Upper lobe of right lung (tissue), 1 donor: ENCODE measurements around the gene CYB561. TPM values are rescaled to one million over a fixed set of nuclear protein-coding genes. Genes with fewer than 3 reads are reported as not detected.

Experiments used
- ATAC-seq: fragments of 200-7000 bp; cut with Tn5 transposase; one replicate; pipeline ENCODE4 v1.9.1; 2020; ENCODE audit warnings: mild to moderate bottlenecking, moderate library complexity
- DNase-seq: peaks from one replicate; pipeline ENCODE4 v3.0.0-alpha.2; 2020
- H3K27ac ChIP-seq: fragments of 200-600 bp; one replicate; pipeline ENCODE4 v1.8.0; 2022
- H3K27me3 ChIP-seq: fragments of 200-600 bp; one replicate; pipeline ENCODE4 v1.8.0; 2022; ENCODE audit warnings: mild to moderate bottlenecking
- H3K36me3 ChIP-seq: fragments of 200-600 bp; one replicate; pipeline ENCODE4 v1.8.0; 2022
- H3K4me1 ChIP-seq: fragments of 200-600 bp; one replicate; pipeline ENCODE4 v1.8.0; 2022
- H3K4me3 ChIP-seq: fragments of 200-600 bp; one replicate; pipeline ENCODE4 v1.8.0; 2022; ENCODE audit warnings: mild to moderate bottlenecking
- H3K9me3 ChIP-seq: fragments of 200-600 bp; one replicate; pipeline ENCODE4 v1.8.0; 2022
- intact Hi-C: fragments of 100-400 bp; cut with DNase I; formaldehyde crosslinking; loops from one replicate; pipeline ENCODE4 v1.11.0; 2022
- total RNA-seq: library from RNA; stranded (reverse); fragmentation: NEBNext Ultra II Directional; extraction: Animal tissue kit (Norgen Biotek cat#: 25700); gene quantifications from one replicate; pipeline ENCODE4 v1.2.1, GENCODE V29; 2021
- TF ChIP-seq, protein P1 (sequence below): fragments of 200-600 bp; IDR thresholded peaks from one replicate; pipeline ENCODE4 v1.8.0; 2022; ENCODE audit warnings: antibody characterized with exemption
- donor health status: DM: no; HTN: yes; CAD: no; lungs with severe emphysema.

Gene CYB561
- total RNA-seq, 1 donor from 2014 or later = 55.5 TPM

DNA sequence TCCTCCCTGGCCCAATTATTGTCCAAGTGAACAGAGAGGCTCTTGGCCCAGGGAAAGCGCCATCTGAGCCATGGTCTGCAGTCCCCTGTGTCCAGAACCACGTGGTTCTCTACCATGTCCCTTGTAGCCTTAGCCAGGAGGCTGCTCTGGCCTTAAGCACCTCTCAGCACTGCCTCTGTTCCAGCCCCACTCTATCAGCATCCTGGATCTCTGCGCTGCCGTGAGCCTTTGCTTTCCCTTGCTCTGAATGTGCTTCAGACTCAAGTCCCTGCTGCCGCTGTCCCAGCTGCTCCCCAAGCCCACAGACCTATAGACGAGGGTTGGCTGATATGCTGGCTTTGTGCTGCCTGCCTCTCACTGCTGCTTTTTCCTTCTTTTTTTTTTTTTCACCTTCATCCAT, 33.9 kb downstream of the CYB561 start:
- DNase-seq = no peak
- TF ChIP-seq, protein P1, sequence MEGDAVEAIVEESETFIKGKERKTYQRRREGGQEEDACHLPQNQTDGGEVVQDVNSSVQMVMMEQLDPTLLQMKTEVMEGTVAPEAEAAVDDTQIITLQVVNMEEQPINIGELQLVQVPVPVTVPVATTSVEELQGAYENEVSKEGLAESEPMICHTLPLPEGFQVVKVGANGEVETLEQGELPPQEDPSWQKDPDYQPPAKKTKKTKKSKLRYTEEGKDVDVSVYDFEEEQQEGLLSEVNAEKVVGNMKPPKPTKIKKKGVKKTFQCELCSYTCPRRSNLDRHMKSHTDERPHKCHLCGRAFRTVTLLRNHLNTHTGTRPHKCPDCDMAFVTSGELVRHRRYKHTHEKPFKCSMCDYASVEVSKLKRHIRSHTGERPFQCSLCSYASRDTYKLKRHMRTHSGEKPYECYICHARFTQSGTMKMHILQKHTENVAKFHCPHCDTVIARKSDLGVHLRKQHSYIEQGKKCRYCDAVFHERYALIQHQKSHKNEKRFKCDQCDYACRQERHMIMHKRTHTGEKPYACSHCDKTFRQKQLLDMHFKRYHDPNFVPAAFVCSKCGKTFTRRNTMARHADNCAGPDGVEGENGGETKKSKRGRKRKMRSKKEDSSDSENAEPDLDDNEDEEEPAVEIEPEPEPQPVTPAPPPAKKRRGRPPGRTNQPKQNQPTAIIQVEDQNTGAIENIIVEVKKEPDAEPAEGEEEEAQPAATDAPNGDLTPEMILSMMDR = no peak
- intact Hi-C loops = no loop called here
- H3K36me3 ChIP-seq = peaks cover 72% of the 10 kb centered on the region
- ATAC-seq = peak; percentile 22
- no peaks in the 10 kb centered on the region for H3K9me3 ChIP-seq
- H3K27me3 ChIP-seq = no peaks in the 10 kb centered on the region
- no peak overlapping the region for H3K27ac ChIP-seq
- no peaks in the 10 kb centered on the region for H3K4me1 ChIP-seq
- H3K4me3 ChIP-seq = no peak overlapping the region

DNA sequence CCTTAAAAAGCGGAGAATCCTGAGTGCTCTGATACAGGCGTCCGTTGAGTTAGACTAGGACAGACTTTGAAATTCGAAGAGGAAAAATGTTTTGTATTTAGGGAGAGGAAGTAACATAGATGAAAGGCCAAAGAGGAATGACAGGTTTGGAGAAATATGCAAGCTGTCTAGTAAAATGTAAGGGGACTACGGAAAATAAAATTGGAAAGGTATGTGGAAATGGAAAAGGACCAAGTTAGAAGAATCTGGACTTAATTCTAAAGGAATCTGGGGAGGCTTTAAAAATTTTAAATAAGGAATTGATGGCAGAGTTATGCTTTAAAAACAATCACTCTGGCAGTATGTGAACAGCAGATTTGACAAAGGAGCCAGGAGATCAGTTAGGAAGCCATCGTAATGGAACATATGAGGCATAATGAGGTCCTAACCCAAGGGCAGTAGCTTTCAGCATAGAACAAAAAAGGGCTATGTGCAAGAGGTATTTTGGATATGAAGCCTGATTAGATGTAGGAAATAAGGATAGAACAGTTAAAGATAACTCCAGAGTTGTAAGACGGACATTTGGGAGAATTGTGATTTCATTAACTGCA, 38.3 kb downstream of the CYB561 start:
- Histone ChIP-seq H3K27ac (no peak overlapping the region), H3K9me3 (no peaks in the 10 kb centered on the region), H3K4me3 (no peak overlapping the region), H3K27me3 (no peaks in the 10 kb centered on the region), H3K4me1 (no peaks in the 10 kb centered on the region), H3K36me3 (peaks cover 34% of the 10 kb centered on the region)
- TF ChIP-seq, protein P1 = no peak
- ATAC-seq = no peak
- intact Hi-C loops = loop anchor here (10.0 kb wide), 1 partner anchor 323 kb away; no protein-coding TSS in a partner anchor
- DNase-seq = no peak

DNA sequence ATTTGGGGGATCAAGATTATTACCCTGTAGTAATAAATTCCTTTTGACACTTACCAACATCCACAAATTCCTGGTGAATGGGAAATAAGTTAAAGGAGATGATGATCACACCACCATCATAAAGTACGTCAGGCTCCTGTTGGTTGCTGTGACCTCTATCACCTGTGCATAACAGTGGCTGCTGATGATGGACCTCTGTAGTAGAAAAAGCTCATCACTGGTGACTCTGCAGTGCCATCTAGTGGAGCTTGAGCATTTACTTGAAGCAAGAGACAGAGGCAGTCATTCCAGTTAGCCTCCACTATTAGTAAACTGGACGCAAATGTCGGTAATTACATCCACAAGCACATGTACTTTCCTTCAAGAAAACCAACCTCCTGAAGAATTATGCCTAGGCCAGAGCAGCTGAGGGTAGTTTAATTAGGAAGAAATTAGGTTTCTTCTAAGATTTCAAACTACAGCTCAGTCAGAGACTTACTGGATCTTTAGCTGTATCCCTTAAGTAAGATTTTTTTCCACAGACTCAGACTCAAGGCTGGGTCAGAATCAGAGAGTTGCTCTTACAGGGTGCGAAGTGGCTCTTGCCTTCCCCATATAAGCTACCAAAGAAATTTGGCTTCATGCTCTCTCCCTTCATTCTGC, 39.3 kb downstream of the CYB561 start:
- H3K9me3 ChIP-seq = no peaks in the 10 kb centered on the region
- H3K4me1 ChIP-seq = no peaks in the 10 kb centered on the region
- no peak overlapping the region for H3K4me3 ChIP-seq
- ATAC-seq (peak; percentile 91), DNase-seq (no peak)
- TF ChIP-seq, protein P1 = peak; percentile 80
- intact Hi-C loops = loop anchor here (10.0 kb wide), 1 partner anchor 322 kb away; no protein-coding TSS in a partner anchor
- no peaks in the 10 kb centered on the region for H3K27me3 ChIP-seq
- no peak overlapping the region for H3K27ac ChIP-seq
- H3K36me3 ChIP-seq = peaks cover 24% of the 10 kb centered on the region

DNA sequence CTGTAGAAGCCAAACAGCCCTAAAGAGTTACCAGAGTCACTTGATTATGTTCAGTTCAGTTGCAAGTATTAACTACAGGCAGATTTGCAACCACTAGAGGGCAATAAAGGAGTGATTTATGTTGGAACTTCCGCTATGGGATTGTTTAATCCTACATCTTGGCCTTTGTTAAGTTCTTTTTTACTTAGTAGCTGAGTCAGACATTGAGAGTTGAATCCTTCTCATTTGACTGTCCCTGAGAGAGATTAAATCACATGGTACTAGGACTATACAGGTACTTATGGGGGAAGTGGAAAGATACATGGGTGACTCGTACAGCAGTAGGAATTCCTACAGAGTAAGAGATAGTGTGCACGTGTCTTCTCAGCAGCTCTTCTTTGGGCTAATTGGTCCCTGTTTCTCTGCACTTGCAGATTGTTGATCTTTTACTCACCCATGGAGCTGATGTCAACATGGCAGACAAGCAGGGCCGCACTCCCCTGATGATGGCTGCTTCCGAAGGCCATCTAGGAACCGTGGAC, 40.3 kb downstream of the CYB561 start:
- Histone ChIP-seq H3K4me1 (no peaks in the 10 kb centered on the region), H3K4me3 (no peak overlapping the region), H3K36me3 (peaks cover 19% of the 10 kb centered on the region), H3K9me3 (no peaks in the 10 kb centered on the region), H3K27ac (no peak overlapping the region), H3K27me3 (no peaks in the 10 kb centered on the region)
- intact Hi-C loops = loop anchor here (10.0 kb wide), 1 partner anchor 321 kb away; no protein-coding TSS in a partner anchor
- TF ChIP-seq, protein P1 = peak; percentile 76
- ATAC-seq (peak; percentile 76), DNase-seq (no peak)

DNA sequence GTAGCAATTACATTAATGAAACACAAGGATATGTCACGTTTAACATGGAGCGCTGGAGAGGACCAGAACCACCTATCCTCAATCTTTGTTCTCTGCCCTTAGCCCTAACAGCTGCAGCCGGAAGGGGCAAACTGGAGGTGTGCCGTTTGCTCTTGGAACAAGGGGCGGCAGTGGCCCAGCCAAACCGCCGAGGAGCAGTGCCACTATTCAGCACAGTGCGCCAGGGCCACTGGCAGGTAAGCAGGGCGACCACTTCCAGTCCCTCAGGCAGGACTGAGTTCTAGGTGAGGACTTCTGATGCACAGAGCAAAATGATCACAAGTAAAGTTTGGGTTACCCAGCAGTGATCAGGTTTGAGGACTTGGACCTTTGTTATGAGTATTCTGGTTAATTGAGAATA, 41.1 kb downstream of the CYB561 start:
- H3K4me3 ChIP-seq = no peak overlapping the region
- peaks cover 19% of the 10 kb centered on the region for H3K36me3 ChIP-seq
- ATAC-seq (no peak), DNase-seq (no peak)
- H3K9me3 ChIP-seq = no peaks in the 10 kb centered on the region
- no peaks in the 10 kb centered on the region for H3K27me3 ChIP-seq
- no peak overlapping the region for H3K27ac ChIP-seq
- TF ChIP-seq, protein P1 = no peak
- intact Hi-C loops = loop anchor here (10.0 kb wide), 1 partner anchor 320 kb away; no protein-coding TSS in a partner anchor
- no peaks in the 10 kb centered on the region for H3K4me1 ChIP-seq
